GM12878 (cell line): ENCODE data around the gene CHDH. TPM values are rescaled to one million over a fixed set of nuclear protein-coding genes. Genes with fewer than 3 reads are reported as not detected.

Source experiments
- BMI1 ChIP-seq: fragments of 450-650 bp; IDR thresholded peaks from 2 replicates; pipeline ENCODE4 v1.6.1; 2016; ENCODE audit warnings: mild to moderate bottlenecking, moderate library complexity, borderline replicate concordance
- CHD2 ChIP-seq: IDR thresholded peaks from 2 replicates; pipeline ENCODE4 v1.6.1; 2011; ENCODE audit warnings: low read depth, low read length, improper control_type of control experiment, borderline replicate concordance
- HDAC2 ChIP-seq: fragments of 200-600 bp; sonication (generic); IDR thresholded peaks from 2 replicates; pipeline ENCODE4 v1.6.1; 2017
- IKZF2 ChIP-seq, 2 experiments: fragments of 450-650 bp; IDR thresholded peaks; 2 replicates each; pipeline ENCODE4 v1.6.1; 2017; ENCODE audit warnings: mild to moderate bottlenecking in 2 of 2, moderate library complexity in 2 of 2
- JUNB ChIP-seq: IDR thresholded peaks from 2 replicates; pipeline ENCODE4 v1.6.1; 2016; ENCODE audit warnings: antibody characterized with exemption, mild to moderate bottlenecking
- KAT2A ChIP-seq: conservative IDR thresholded peaks from 2 replicates; pipeline ENCODE4 v1.6.1; 2011; ENCODE audit warnings: low read depth, low read length; ENCODE audit not compliant: control insufficient read depth
- NFYA ChIP-seq: IDR thresholded peaks from 2 replicates; pipeline ENCODE4 v1.6.1; 2011; ENCODE audit warnings: low read depth, mild to moderate bottlenecking, low read length, improper control_type of control experiment, borderline replicate concordance
- PAX5 ChIP-seq: IDR thresholded peaks from 2 replicates; pipeline ENCODE4 v1.6.1; 2011; ENCODE audit warnings: low read depth, low read length, borderline replicate concordance
- PAX8 ChIP-seq: fragments of 450-650 bp; IDR thresholded peaks from 2 replicates; pipeline ENCODE4 v1.6.1; 2017; ENCODE audit warnings: mild to moderate bottlenecking, moderate library complexity
- RBBP5 ChIP-seq: fragments of 200-600 bp; sonication (generic); conservative IDR thresholded peaks from 2 replicates; pipeline ENCODE4 v1.6.1; 2016
- SMAD5 ChIP-seq: IDR thresholded peaks from 2 replicates; pipeline ENCODE4 v1.6.1; 2016; ENCODE audit warnings: antibody characterized with exemption, low read depth
- SREBF2 ChIP-seq: IDR thresholded peaks from 2 replicates; pipeline ENCODE4 v1.6.1; 2012; ENCODE audit warnings: mild to moderate bottlenecking, low read length
- STAT3 ChIP-seq: IDR thresholded peaks from 2 replicates; pipeline ENCODE4 v1.6.1; 2011; ENCODE audit warnings: low read depth, low read length, improper control_type of control experiment
- ZNF622 ChIP-seq: fragments of 450-650 bp; IDR thresholded peaks from 2 replicates; pipeline ENCODE4 v1.6.1; 2017; ENCODE audit warnings: mild to moderate bottlenecking, inconsistent platforms
- polyA plus RNA-seq, 11 experiments: library from polyadenylated mRNA; depleted of rRNA in 4 of 11; unstranded in 6 of 11; stranded (reverse) in 5 of 11; fragments of >200 nt; fragmentation: Nextera tagmentation in 4 of 11; fragmentation: Illumina TruSeq in 1 of 11; extraction: Ambion mirVana in 4 of 11; extraction: Trizol in 1 of 11; gene quantifications; 1 replicate in 1 of 11; 2 replicates in 10 of 11; pipeline versions ENCODE4 v1.2.1 to v1.2.3, GENCODE V29; 2011 to 2016; ENCODE audit warnings: inconsistent platforms in 2 of 11, missing spikeins in 2 of 11, low read depth in 1 of 11
- total RNA-seq, 4 experiments: library from RNA; depleted of rRNA in 3 of 4; stranded (reverse); fragments of >200 nt in 3 of 4; fragmentation: Illumina TruSeq in 1 of 4; extraction: Trizol in 1 of 4; gene quantifications; 2 replicates each; pipeline versions ENCODE4 v1.2.1 to v1.2.3, GENCODE V29; 2013 to 2021
- TF ChIP-seq, protein P1 (sequence below): fragments of 450-650 bp; formaldehyde crosslinking; IDR thresholded peaks from 2 replicates; pipeline ENCODE4 v1.4.0; 2020; ENCODE audit warnings: mild to moderate bottlenecking, moderate library complexity
- TF ChIP-seq, protein P2 (sequence below): IDR thresholded peaks from 2 replicates; pipeline ENCODE4 v1.6.1; 2011; ENCODE audit warnings: mild to moderate bottlenecking, low read depth, low read length, moderate library complexity; ENCODE audit not compliant: insufficient replicate concordance
- TF ChIP-seq, protein P3 (sequence below): fragments of 150-350 bp; IDR thresholded peaks from 2 replicates; pipeline ENCODE4 v1.6.1; 2016; ENCODE audit warnings: low read depth, low read length
- TF ChIP-seq, protein P4 (sequence below): fragments of 450-650 bp; IDR thresholded peaks from 2 replicates; pipeline ENCODE4 v1.6.1; 2017; ENCODE audit warnings: mild to moderate bottlenecking, moderate library complexity

CHDH gene
- total and polyA plus RNA-seq, 10 of the 15 experiments (the other 5 are each of a cell fraction or from before 2014, with no cell fraction given) = 0.95 to 8.3 (median 2.9) TPM

DNA sequence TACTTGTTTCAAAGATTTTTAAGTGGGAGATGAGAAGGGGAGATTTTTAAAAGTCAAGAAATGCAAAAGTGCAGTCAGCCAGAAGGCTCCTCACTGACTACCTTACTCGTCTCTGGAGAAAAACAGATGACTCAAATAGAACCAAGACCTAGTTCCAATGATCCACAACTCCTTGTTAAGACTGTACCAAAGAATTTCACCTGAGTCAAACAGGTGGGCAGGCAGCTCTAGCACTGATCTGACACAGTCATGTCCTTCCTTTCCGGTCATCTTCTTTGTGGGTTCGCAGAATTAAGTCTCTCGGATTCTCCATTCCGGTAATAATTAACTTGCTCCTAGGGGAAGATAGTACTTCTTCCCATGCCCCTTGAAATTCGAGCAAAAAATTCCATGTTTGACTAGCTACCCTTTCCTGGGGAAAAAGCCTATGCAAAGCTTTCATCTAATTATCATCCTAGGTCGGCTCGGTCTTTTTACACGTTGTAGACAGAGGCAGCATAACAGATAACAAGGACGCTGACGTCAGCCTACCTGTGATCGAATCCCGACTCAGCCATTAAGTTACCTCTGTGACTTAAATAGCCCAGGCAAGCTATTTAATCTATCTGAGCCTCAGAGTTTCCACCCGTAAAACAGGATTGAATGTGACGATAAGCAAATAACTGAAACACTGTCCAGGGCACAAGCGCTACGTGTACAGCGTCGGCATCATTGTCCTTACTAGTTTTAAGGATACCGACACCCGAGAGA is 44.7 kb upstream of the CHDH start (continued):
- TF ChIP-seq, protein P1, sequence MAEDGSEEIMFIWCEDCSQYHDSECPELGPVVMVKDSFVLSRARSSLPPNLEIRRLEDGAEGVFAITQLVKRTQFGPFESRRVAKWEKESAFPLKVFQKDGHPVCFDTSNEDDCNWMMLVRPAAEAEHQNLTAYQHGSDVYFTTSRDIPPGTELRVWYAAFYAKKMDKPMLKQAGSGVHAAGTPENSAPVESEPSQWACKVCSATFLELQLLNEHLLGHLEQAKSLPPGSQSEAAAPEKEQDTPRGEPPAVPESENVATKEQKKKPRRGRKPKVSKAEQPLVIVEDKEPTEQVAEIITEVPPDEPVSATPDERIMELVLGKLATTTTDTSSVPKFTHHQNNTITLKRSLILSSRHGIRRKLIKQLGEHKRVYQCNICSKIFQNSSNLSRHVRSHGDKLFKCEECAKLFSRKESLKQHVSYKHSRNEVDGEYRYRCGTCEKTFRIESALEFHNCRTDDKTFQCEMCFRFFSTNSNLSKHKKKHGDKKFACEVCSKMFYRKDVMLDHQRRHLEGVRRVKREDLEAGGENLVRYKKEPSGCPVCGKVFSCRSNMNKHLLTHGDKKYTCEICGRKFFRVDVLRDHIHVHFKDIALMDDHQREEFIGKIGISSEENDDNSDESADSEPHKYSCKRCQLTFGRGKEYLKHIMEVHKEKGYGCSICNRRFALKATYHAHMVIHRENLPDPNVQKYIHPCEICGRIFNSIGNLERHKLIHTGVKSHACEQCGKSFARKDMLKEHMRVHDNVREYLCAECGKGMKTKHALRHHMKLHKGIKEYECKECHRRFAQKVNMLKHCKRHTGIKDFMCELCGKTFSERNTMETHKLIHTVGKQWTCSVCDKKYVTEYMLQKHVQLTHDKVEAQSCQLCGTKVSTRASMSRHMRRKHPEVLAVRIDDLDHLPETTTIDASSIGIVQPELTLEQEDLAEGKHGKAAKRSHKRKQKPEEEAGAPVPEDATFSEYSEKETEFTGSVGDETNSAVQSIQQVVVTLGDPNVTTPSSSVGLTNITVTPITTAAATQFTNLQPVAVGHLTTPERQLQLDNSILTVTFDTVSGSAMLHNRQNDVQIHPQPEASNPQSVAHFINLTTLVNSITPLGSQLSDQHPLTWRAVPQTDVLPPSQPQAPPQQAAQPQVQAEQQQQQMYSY = no peak
- no peak for TF ChIP-seq CHD2
- TF ChIP-seq STAT3 = no peak
- peak; percentile 25 to 33; a peak in 2 of 4 replicates for TF ChIP-seq IKZF2 (IDR thresholded peaks at IDR 0.05)
- TF ChIP-seq PAX5 = 0 out of 2 replicates have a peak, but pooled peaks have one; percentile 3
- no peak for TF ChIP-seq PAX8
- TF ChIP-seq JUNB = no peak
- no peak for TF ChIP-seq HDAC2
- TF ChIP-seq SREBF2 = no peak
- TF ChIP-seq NFYA = no peak
- no peak for TF ChIP-seq KAT2A
- TF ChIP-seq, protein P2, sequence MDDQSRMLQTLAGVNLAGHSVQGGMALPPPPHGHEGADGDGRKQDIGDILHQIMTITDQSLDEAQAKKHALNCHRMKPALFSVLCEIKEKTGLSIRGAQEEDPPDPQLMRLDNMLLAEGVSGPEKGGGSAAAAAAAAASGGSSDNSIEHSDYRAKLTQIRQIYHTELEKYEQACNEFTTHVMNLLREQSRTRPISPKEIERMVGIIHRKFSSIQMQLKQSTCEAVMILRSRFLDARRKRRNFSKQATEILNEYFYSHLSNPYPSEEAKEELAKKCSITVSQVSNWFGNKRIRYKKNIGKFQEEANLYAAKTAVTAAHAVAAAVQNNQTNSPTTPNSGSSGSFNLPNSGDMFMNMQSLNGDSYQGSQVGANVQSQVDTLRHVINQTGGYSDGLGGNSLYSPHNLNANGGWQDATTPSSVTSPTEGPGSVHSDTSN = no peak
- no peak for TF ChIP-seq RBBP5
- TF ChIP-seq, protein P3, sequence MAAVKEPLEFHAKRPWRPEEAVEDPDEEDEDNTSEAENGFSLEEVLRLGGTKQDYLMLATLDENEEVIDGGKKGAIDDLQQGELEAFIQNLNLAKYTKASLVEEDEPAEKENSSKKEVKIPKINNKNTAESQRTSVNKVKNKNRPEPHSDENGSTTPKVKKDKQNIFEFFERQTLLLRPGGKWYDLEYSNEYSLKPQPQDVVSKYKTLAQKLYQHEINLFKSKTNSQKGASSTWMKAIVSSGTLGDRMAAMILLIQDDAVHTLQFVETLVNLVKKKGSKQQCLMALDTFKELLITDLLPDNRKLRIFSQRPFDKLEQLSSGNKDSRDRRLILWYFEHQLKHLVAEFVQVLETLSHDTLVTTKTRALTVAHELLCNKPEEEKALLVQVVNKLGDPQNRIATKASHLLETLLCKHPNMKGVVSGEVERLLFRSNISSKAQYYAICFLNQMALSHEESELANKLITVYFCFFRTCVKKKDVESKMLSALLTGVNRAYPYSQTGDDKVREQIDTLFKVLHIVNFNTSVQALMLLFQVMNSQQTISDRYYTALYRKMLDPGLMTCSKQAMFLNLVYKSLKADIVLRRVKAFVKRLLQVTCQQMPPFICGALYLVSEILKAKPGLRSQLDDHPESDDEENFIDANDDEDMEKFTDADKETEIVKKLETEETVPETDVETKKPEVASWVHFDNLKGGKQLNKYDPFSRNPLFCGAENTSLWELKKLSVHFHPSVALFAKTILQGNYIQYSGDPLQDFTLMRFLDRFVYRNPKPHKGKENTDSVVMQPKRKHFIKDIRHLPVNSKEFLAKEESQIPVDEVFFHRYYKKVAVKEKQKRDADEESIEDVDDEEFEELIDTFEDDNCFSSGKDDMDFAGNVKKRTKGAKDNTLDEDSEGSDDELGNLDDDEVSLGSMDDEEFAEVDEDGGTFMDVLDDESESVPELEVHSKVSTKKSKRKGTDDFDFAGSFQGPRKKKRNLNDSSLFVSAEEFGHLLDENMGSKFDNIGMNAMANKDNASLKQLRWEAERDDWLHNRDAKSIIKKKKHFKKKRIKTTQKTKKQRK = no peak
- TF ChIP-seq ZNF622 = no peak
- peak; percentile 23; the same call in 1 of the 2 replicates for TF ChIP-seq BMI1
- TF ChIP-seq SMAD5 = no peak
- TF ChIP-seq, protein P4, sequence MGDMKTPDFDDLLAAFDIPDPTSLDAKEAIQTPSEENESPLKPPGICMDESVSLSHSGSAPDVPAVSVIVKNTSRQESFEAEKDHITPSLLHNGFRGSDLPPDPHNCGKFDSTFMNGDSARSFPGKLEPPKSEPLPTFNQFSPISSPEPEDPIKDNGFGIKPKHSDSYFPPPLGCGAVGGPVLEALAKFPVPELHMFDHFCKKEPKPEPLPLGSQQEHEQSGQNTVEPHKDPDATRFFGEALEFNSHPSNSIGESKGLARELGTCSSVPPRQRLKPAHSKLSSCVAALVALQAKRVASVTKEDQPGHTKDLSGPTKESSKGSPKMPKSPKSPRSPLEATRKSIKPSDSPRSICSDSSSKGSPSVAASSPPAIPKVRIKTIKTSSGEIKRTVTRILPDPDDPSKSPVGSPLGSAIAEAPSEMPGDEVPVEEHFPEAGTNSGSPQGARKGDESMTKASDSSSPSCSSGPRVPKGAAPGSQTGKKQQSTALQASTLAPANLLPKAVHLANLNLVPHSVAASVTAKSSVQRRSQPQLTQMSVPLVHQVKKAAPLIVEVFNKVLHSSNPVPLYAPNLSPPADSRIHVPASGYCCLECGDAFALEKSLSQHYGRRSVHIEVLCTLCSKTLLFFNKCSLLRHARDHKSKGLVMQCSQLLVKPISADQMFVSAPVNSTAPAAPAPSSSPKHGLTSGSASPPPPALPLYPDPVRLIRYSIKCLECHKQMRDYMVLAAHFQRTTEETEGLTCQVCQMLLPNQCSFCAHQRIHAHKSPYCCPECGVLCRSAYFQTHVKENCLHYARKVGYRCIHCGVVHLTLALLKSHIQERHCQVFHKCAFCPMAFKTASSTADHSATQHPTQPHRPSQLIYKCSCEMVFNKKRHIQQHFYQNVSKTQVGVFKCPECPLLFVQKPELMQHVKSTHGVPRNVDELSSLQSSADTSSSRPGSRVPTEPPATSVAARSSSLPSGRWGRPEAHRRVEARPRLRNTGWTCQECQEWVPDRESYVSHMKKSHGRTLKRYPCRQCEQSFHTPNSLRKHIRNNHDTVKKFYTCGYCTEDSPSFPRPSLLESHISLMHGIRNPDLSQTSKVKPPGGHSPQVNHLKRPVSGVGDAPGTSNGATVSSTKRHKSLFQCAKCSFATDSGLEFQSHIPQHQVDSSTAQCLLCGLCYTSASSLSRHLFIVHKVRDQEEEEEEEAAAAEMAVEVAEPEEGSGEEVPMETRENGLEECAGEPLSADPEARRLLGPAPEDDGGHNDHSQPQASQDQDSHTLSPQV = no peak
